ENCODE measurements around the gene MPG.
A peak's percentile ranks its signal among the peaks of the same experiment; 100 is the strongest.

Gene MPG

DNA sequence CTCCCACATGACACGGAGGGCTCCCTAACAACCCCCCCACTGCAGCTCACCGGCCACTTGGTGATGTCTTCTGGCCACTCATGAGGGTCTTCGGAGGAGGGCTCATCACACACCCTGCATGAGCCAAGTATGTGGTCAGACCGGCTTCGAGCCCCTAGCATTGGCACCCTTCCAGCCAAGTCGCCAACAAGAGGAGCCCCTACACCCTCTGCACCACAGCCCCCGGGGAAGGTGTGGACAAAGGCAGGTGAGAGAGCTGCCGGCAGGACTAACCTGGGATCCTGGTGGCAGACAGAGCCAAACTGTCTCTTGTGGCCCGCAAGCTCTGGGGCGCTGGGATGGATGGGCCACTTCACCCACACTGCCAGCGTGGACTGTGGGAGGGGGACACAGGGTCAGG, 17.9 kb upstream of the MPG start:
- TF ChIP-seq, protein P1, sequence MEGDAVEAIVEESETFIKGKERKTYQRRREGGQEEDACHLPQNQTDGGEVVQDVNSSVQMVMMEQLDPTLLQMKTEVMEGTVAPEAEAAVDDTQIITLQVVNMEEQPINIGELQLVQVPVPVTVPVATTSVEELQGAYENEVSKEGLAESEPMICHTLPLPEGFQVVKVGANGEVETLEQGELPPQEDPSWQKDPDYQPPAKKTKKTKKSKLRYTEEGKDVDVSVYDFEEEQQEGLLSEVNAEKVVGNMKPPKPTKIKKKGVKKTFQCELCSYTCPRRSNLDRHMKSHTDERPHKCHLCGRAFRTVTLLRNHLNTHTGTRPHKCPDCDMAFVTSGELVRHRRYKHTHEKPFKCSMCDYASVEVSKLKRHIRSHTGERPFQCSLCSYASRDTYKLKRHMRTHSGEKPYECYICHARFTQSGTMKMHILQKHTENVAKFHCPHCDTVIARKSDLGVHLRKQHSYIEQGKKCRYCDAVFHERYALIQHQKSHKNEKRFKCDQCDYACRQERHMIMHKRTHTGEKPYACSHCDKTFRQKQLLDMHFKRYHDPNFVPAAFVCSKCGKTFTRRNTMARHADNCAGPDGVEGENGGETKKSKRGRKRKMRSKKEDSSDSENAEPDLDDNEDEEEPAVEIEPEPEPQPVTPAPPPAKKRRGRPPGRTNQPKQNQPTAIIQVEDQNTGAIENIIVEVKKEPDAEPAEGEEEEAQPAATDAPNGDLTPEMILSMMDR (IDR thresholded peaks at IDR 0.05): no peak
- Histone ChIP-seq H3K27ac (no peak overlapping the region), H3K4me3 (no peak overlapping the region)
- DNase-seq (ENCODE audit: low spot score): peak; percentile 71

DNA sequence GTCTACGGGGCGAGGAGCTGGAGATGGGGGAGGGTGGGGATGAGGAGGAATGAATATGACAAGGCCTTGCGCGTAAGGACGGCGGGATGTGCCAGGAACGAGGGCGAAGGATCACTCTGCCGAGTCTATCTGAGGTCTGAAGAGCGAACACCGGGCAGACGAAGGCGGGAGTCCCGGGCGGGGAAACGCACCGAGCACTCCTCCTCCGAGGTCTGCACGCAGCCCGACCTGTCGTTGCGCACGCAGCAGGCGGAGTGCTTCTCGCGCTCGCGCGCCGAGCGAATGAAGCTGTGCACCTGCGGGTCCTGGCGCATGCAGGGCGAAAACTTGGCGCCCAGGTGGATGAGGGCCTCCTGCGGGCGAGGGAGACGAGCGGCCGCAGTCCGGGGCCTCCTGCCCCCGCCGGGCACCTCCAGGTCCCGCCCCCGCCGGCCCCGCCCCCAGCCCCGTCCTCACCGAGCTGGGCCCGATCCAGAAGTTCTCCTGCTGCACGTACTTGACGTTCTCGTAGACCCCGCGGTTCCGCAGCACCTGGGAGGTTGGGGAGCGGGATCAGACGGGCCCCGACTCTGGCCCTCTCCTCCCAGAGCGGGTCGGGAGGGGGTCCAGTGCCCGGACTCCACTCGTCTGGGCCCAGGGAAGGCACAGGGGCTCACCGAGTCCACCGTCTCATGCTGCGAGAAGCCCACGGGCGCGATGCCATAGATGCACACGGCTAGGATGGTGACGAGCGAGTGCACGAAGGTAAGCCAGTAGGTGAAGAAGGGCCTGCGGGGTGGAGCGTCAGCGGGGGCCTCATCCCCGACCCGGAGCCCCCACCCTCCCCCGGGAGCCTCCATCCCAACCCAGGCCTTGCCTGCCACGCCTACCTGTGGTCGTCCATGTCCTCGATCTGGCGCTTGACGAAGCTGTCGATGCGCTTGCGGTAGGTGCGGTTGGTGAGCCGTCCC, 16.8 kb upstream of the MPG start:
- no peak overlapping the region for H3K4me3 ChIP-seq
- TF ChIP-seq, protein P1 (IDR thresholded peaks at IDR 0.05): no peak
- H3K27ac ChIP-seq: no peak overlapping the region
- peak; percentile 69 for DNase-seq (ENCODE audit: low spot score)

DNA sequence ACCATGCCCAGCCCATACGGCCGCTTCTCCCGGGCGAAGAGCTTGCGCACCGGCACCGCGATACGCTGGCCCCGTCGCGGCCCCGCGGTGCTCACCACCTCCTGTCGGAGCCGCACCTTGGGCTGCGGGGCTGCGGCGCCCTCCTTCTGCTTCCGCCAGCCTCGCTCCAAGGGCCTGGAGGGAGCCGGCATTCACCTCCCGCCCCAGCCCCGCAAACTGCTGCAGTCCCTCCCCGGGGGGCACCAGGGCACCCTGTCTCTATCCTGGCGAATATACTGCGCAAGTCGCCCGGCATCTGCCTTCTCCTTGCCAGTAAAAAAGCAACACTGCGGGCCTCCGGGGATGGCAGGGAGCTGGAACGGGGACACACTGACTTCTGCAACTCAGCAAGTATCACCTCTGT, 16.1 kb upstream of the MPG start:
- DNase-seq (ENCODE audit: low spot score): no peak
- H3K4me3 ChIP-seq: no peak overlapping the region
- TF ChIP-seq, protein P1 (IDR thresholded peaks at IDR 0.05): no peak
- no peak overlapping the region for H3K27ac ChIP-seq

DNA sequence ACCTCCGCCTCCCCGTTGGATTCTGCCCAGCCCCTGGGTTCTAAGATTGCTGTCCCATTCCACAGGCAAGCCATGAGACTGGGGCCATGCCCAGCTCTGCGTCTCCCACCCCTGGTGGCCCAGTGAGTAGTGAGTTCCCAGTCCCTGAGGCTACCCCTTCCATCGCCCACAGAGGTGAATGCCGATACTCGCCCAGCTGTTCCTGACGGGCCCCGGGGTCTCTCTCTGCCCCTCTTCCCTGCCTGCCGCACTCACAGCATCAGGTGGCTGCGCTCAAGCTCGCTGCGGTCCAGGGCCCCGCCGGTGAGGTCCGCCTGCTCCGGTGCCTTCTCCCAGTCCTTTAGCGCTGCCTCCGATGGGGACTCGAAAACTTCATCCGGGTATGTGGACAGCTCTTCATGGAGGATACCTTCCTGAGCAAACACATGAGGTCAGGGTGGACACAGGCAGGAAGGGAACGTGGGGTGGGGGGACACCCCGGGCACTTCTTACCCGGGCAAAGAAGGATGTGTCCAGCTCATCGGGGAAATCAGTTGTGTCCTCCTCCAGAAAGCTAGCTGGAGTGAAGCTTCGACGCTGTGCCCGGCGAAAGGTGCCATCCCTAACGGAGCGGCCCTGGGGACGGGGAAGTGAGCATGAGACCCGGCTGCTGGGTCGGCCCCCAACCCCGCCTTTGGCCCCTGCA, 15.6 kb upstream of the MPG start:
- Histone ChIP-seq H3K4me3 (no peak overlapping the region), H3K27ac (no peak overlapping the region)
- no peak for DNase-seq (ENCODE audit: low spot score)
- TF ChIP-seq, protein P1 (IDR thresholded peaks at IDR 0.05): no peak

DNA sequence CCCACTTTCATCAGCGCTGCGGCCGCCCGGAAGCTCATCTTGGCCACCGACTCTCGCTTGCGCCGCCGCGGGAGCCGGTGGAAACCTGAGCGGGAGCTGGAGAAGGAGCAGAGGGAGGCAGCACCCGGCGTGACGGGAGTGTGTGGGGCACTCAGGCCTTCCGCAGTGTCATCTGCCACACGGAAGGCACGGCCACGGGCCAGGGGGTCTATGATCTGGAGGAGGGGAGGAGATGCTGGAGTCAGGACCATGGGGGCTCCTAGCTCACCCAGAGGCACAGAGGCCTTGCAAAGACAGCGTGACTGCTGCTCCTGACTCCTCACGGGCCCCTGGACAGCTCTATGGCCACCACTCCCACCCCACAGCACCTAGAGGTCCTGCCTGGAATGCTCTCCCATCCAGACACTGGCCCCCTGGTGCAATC, 15.0 kb upstream of the MPG start:
- H3K27ac ChIP-seq: no peak overlapping the region
- no peak for DNase-seq (ENCODE audit: low spot score)
- H3K4me3 ChIP-seq: no peak overlapping the region
- TF ChIP-seq, protein P1 (IDR thresholded peaks at IDR 0.05): no peak

DNA sequence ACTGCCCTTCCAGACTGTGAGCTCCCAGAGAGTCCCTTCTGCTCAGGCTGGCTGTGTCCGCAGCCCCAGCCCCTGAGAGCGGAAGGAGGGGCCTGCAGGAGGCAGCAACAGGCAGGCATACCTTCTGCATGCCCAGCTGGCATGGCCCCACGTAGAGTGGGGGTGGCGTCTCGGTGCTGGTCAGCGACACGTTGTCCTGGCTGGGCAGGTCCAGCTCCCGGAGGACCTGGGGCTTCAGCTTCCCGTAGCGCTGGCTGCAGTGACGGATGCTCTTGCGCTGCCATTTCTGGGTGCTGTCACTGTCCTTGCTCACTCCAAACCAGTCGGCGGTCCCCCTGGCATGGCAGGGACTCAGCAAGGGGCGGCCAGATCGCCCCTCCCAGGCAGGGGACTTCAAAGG, 14.6 kb upstream of the MPG start:
- H3K27ac ChIP-seq: no peak overlapping the region
- no peak overlapping the region for H3K4me3 ChIP-seq
- TF ChIP-seq, protein P1 (IDR thresholded peaks at IDR 0.05): no peak
- DNase-seq (ENCODE audit: low spot score): no peak

Data from coronary artery (tissue), 2 donors.